ENCODE measurements around the gene STOX2.

The STOX2 gene

GRCh38 chr4:183889190-183889589, 15.9 kb upstream of the STOX2 start:
- DNase-seq, result no peak

DNA sequence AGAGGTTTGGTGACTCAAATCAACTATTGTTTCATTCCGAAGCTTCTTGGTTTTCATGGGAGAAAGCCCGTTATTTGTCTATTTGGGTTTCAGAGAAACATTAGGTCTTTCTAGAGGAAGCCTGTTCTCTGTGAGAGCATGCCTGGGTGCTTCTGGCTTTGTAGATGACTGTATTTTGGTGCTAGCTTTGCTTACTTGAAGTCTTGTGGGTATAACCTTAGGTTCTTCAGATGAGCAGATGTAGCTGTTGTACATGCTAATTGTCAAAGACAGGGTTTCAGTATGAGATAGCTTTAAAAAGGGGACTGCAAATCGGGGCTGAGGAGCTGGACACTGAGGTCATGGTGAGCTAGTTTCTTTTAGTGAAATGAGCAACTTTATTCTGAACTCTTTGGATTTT, 7.9 kb upstream of the STOX2 start:
- DNase-seq, result no peak

GRCh38 chr4:183898456-183898855, 6.7 kb upstream of the STOX2 start:
- no peak for DNase-seq

- no peak for DNase-seq
Measured at GRCh38 chr4:183903021-183903760, 1.9 kb upstream of the STOX2 start.

- DNase-seq, result no peak
Measured at GRCh38 chr4:183905593-183906488, 734 bp downstream of the STOX2 start.

GRCh38 chr4:183906489-183906738, 1.3 kb downstream of the STOX2 start:
- no peak for DNase-seq

DNA sequence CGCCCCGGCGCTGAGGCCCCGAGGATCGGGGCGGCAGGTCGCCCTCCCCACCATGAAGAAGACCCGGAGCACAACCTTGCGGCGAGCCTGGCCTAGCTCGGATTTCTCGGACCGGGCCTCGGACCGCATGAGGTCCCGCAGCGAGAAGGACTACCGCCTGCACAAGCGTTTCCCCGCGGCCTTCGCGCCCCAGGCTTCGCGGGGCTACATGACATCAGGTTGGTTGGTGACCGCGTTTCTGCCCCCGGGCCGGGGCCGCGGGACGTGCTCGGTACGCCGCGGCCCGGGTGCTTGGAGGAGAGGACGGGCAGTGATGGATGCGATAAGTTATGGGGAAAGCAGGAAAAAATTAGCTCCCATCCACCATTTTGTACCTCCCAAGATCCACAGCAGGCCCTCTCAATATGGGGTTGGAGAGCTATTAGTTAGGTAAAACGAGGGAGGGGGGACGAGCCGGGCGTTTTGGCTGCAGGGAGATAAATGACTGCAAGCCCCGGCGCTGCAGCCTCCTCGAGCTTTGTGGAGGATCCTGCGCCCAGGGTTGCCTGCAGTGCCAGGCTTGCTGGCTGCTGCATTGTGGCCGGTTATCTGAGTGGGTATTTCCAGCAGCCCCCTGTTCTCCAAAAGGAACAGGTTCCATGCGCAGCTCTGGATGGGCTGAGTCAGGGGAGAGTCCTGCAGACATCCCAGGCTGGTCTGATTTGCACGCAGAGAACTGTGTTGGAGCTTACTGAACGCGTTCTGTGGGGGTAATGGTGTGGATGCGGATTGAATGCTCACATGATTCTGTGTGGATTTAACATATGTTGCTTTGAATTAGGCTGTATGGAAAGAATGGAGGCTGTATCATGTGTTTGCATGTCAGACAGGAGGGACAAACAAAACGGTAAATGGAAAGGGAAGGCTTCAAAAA, 1.9 kb downstream of the STOX2 start:
- no peak for DNase-seq

DNA sequence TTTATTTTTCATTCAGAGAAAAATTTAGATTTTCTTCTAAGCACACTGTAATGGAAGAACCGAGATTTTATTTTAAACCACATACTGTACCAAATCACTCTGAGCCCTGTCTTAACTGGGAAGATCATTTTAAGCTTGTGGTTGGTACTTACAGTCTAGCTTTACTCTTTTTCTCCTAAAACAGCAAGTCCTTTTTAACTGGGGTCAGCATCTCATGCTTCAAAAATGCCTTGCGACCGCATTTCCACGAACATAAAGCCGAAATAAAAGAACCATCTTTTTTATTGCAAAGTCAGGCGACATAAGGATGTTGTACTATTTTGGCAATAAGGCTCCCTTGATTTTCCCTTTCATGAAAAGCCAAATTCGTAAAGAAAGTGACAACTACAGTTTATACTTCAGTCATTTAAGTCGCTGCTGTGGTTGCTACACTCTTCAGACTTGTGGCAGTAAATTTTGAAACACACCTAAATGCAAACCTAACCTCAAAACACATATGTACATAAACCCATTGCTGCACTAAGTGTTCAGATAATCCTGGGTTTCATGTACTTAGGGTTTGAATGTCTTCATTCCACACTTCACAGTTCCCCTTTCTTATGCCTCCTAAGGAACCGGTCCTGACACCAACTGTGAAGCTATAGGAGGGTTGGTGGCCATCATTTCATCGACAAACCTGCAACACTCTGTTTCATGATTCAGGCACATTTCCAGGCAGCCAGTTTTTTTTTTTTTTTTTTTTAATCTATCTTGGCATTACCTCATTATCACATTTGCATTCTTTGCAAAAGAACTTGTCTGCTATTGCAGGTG, 3.0 kb downstream of the STOX2 start:
- DNase-seq, result no peak

GRCh38 chr4:183909187-183909586, 4.1 kb downstream of the STOX2 start:
- DNase-seq, result no peak

- no peak for DNase-seq
Measured at GRCh38 chr4:183909801-183910200, 4.7 kb downstream of the STOX2 start.

DNA sequence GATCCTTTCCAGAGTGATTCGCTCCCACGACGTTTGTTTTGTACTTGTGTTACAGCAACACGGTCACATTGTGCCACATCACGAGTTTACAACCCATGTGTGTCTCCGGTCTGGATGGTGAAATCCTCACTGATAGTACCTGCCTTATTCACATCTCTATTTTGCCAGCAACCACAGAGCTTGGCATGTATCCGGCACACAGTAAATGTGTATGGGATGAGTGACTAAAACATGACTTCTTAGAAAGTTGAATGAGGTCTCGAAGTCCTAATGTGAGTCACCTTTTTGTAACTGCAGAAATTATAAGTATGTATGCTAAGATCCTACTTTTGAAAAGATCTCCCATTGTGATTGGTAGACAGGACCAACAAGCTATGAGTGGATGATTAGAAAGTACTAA, 7.5 kb downstream of the STOX2 start:
- no peak for DNase-seq

- DNase-seq, result no peak
Measured at GRCh38 chr4:183915976-183916375, 10.9 kb downstream of the STOX2 start.

GRCh38 chr4:183918696-183919095, 13.6 kb downstream of the STOX2 start:
- no peak for DNase-seq

GRCh38 chr4:183919141-183919540, 14.0 kb downstream of the STOX2 start:
- DNase-seq, result no peak

DNA sequence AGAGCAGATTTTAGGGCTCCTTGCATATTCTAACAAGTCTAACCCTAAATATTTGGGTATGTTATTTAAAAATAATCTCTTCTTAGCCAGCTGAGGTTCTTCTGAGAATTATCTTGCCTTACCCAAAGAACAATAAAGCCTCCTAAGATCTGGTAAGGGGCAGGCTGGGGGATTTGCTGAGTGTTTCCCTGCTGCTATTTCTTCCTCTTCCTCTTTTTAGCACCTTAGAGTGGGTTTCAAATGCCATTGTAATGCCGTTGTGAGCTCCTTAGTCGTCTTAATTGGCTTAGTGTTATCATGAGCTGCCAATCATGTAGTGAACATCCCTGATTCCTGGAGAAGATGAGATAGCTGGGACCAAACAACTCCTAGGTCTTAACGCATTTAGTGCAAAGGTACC, 15.4 kb downstream of the STOX2 start:
- no peak for DNase-seq

DNA sequence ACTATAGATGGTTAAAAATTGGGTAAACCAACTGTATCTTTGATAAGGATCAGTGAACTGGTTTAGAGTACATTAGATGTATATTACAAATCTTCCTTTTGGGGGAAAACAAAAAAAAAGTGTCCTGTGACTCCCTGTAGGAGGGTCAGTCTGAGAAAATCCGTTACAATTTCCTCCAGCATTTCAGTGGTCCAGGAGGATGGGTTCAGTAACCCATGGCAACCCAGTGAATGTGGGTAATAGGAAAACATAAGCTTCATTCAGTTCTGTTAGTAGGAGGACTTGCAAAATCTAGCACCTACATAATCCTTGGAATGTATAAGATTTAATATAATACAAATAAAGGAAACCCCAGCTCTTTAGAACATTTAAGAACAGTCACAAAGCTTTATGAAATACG, 16.2 kb downstream of the STOX2 start:
- no peak for DNase-seq

DNA sequence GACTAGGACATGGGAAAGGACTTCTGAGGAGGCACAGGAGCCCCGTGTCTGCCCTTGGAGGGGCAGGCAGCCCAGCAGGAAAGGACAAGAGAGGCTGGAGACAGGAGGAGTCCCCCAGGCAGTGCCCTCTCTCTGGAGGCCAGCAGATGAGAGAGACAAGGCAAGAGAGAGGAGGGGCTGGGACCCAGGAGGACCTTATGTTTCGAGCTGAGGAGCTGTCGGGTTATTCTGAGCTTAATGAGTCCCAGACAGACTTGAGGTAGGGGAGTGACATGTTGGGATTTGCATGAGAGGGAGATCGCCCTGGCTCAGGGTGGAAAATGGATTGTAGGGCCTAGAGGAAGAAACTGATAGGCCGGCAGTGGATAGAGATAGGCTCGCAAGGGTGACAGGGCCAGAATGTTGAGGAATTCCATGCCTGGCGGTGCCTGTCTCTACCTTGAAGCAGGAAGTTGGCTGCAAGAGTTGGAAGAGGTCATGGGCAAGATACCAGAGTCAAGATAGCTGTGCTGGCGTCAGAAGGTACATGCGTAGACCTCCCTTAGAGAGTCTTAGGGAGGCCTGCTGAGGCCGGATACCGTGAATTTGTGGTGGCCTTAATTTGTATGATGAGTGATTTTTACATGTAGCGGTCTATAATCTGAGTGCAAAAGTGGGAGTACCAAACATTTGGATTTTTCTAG, 19.4 kb downstream of the STOX2 start:
- DNase-seq, result no peak

- DNase-seq, result no peak
Measured at GRCh38 chr4:183926950-183927349, 21.8 kb downstream of the STOX2 start.

GRCh38 chr4:183932576-183932975, 27.5 kb downstream of the STOX2 start:
- DNase-seq, result no peak

- no peak for DNase-seq
Measured at GRCh38 chr4:183934761-183935160, 29.7 kb downstream of the STOX2 start.

- DNase-seq, result no peak
Measured at GRCh38 chr4:183935355-183936005, 30.4 kb downstream of the STOX2 start.

Data from SIG-M5 (cell line).